CD14-positive monocyte (primary cell): ENCODE measurements around the gene LHX4. TPM values are rescaled to one million over a fixed set of nuclear protein-coding genes. Genes with fewer than 3 reads are reported as not detected.

ENCODE experiments used
- DNase-seq, 3 donors: peaks; one replicate each; pipeline ENCODE4 v3.0.0-alpha.2; 2011 to 2022
- H2AFZ ChIP-seq: 2 replicates; pipeline ENCODE4 v1.6.0; 2012; ENCODE audit warnings: mild to moderate bottlenecking, low read depth, low read length, inconsistent platforms; ENCODE audit not compliant: insufficient read depth, poor library complexity, severe bottlenecking
- H3K27ac ChIP-seq, 2 donors: 1 replicate in 1 of 2; 2 replicates in 1 of 2; pipeline ENCODE4 v1.5.1; 2012 to 2013; ENCODE audit warnings: low read length in 2 of 2, control low read depth in 1 of 2, inconsistent platforms in 1 of 2, low read depth in 1 of 2, mild to moderate bottlenecking in 1 of 2
- H3K27me3 ChIP-seq, 2 donors: one replicate each; pipeline versions ENCODE4 v1.6.0 to v1.6.1; 2011 to 2013; ENCODE audit warnings: low read length in 2 of 2; ENCODE audit not compliant: control insufficient read depth in 2 of 2, insufficient read depth in 2 of 2
- H3K36me3 ChIP-seq, 2 donors: replicated peaks in 1 of 2; 1 replicate in 1 of 2; 2 replicates in 1 of 2; pipeline versions ENCODE4 v1.5.1 to v1.6.1; 2012 to 2013; ENCODE audit warnings: low read length in 2 of 2, control low read depth in 1 of 2, inconsistent platforms in 1 of 2, mild to moderate bottlenecking in 1 of 2; ENCODE audit not compliant: insufficient read depth in 2 of 2, control insufficient read depth in 1 of 2
- H3K4me1 ChIP-seq, 2 donors: 1 replicate in 1 of 2; 2 replicates in 1 of 2; pipeline versions ENCODE4 v1.5.1 to v1.6.1; 2012 to 2013; ENCODE audit warnings: low read length in 2 of 2, control low read depth in 1 of 2, inconsistent platforms in 1 of 2, mild to moderate bottlenecking in 1 of 2, moderate library complexity in 1 of 2; ENCODE audit not compliant: insufficient read depth in 2 of 2, control insufficient read depth in 1 of 2
- H3K4me2 ChIP-seq: replicated peaks from 2 replicates; pipeline ENCODE3; 2012; ENCODE audit warnings: low read length, moderate library complexity, mild to moderate bottlenecking; ENCODE audit not compliant: poor library complexity, severe bottlenecking; ENCODE audit errors: extremely low read depth
- H3K4me3 ChIP-seq, 3 experiments: fragments of 200-600 bp in 1 of 3; sonication (generic) in 1 of 3; replicated peaks in 1 of 3; 1 replicate in 2 of 3; 2 replicates in 1 of 3; pipeline ENCODE4 v1.5.1; 2011 to 2013; ENCODE audit warnings: low read length in 3 of 3, mild to moderate bottlenecking in 3 of 3, control low read depth in 2 of 3, low read depth in 2 of 3, inconsistent platforms in 1 of 3, moderate library complexity in 1 of 3
- H3K79me2 ChIP-seq: 2 replicates; pipeline ENCODE4 v1.6.0; 2012; ENCODE audit warnings: mild to moderate bottlenecking, control low read depth, inconsistent platforms, low read length, moderate library complexity; ENCODE audit not compliant: insufficient read depth
- H3K9ac ChIP-seq: 2 replicates; pipeline ENCODE4 v1.6.0; 2017; ENCODE audit warnings: low read length, mild to moderate bottlenecking; ENCODE audit not compliant: insufficient read depth, poor library complexity, severe bottlenecking
- H3K9me3 ChIP-seq, 2 donors: replicated peaks in 1 of 2; 1 replicate in 1 of 2; 2 replicates in 1 of 2; pipeline versions ENCODE4 v1.5.1 to v1.6.1; 2012 to 2013; ENCODE audit warnings: low read length in 2 of 2, control low read depth in 1 of 2; ENCODE audit not compliant: control insufficient read depth in 1 of 2, insufficient read depth in 1 of 2
- H4K20me1 ChIP-seq: 2 replicates; pipeline ENCODE4 v1.6.0; 2012; ENCODE audit warnings: mild to moderate bottlenecking, low read length, control low read depth, moderate library complexity; ENCODE audit not compliant: insufficient read depth
- H3K27ac Mint-ChIP-seq, 7 donors: one replicate each; pipeline ENCODE4 v1.8.0; 2020; ENCODE audit warnings: mild to moderate bottlenecking in 7 of 7, mixed read lengths in 7 of 7, moderate library complexity in 6 of 7, inconsistent platforms in 2 of 7
- H3K27me3 Mint-ChIP-seq, 3 donors: one replicate each; pipeline ENCODE4 v1.8.0; 2021 to 2022; ENCODE audit warnings: low read depth in 3 of 3, mild to moderate bottlenecking in 3 of 3, mixed read lengths in 3 of 3, moderate library complexity in 3 of 3, inconsistent platforms in 1 of 3
- H3K36me3 Mint-ChIP-seq, 2 donors: one replicate each; pipeline ENCODE4 v1.8.0; 2020; ENCODE audit warnings: mixed read lengths in 2 of 2, inconsistent platforms in 1 of 2, mild to moderate bottlenecking in 1 of 2
- H3K4me1 Mint-ChIP-seq: one replicate; pipeline ENCODE4 v1.8.0; 2020; ENCODE audit warnings: mild to moderate bottlenecking, mixed read lengths
- H3K4me3 Mint-ChIP-seq, 2 donors: one replicate each; pipeline ENCODE4 v1.8.0; 2020; ENCODE audit warnings: mild to moderate bottlenecking in 2 of 2, mixed read lengths in 2 of 2, moderate library complexity in 1 of 2
- H3K9me3 Mint-ChIP-seq, 7 donors: one replicate each; pipeline ENCODE4 v1.8.0; 2020 to 2022; ENCODE audit warnings: mixed read lengths in 7 of 7, mild to moderate bottlenecking in 6 of 7, moderate library complexity in 6 of 7, inconsistent platforms in 2 of 7
- CTCF ChIP-seq: fragments of 200-600 bp; IDR thresholded peaks from one replicate; pipeline ENCODE4 v1.8.0; 2022; ENCODE audit warnings: antibody characterized with exemption, mild to moderate bottlenecking
- WGBS: methylation state at CpG from one replicate; pipeline ENCODE4 v1.1.5; 2013; ENCODE audit warnings: missing lambda C conversion rate; ENCODE audit not compliant: insufficient coverage; 5-methylcytosine and 5-hydroxymethylcytosine counted together
- intact Hi-C, 2 donors: fragments of 100-400 bp; cut with micrococcal nuclease; formaldehyde crosslinking; loops; one replicate each; pipeline versions ENCODE4 v1.15.0 to v1.15.1; 2023
- polyA plus RNA-seq, 3 donors: library from polyadenylated mRNA; depleted of rRNA in 1 of 3; unstranded in 2 of 3; stranded (reverse) in 1 of 3; fragments of 300-500 nt in 2 of 3; fragments of >200 nt in 1 of 3; fragmentation: Illumina TruSeq in 2 of 3; gene quantifications; 1 replicate in 2 of 3; 2 replicates in 1 of 3; pipeline ENCODE4 v1.2.3, GENCODE V29; 2012 to 2021

The LHX4 gene
- polyA plus RNA-seq, 3 donors: not detected

DNA sequence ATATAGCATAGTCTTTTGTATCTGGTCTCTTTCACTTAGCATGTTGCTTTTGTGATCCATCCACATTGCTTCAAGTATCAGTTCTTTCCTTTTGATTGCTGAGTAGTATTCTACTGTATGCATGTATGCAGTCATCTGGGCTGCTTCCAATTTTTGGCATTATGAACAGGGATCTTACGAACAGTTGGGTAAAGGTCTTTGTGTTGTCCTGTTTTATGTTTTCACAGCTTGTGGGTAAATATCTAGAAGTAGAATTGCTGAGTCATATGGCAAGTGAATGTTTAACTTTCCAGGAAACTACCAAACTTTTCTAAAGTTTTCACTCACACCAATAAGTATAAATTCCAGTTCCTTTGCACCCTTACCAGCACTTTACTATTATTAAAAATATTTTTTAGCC, 60.9 kb downstream of the LHX4 start:
- Histone ChIP-seq H3K4me2 (no peak overlapping the region), H3K9me3 (peaks cover 0 to 5% of the 10 kb centered on the region in 2 donors), H4K20me1 (no peaks in the 10 kb centered on the region), H3K27ac (no peak overlapping the region), H3K4me3 (no peak overlapping the region), H3K27me3 (no peaks in the 10 kb centered on the region), H3K4me1 (peaks cover 9 to 17% of the 10 kb centered on the region in 2 donors), H3K36me3 (peaks cover 0 to 4% of the 10 kb centered on the region in 2 donors), H3K79me2 (no peaks in the 10 kb centered on the region), H2AFZ (no peak overlapping the region), H3K9ac (no peak overlapping the region)
- Mint-ChIP-seq H3K27me3 (peaks cover 0 to 1% (median 0%) of the 10 kb centered on the region in 3 donors), H3K4me3 (no peak overlapping the region), H3K9me3 (peaks cover 5 to 15% (median 11%) of the 10 kb centered on the region in 7 donors), H3K27ac (peak overlapping the region in 2 of 7 donors; percentile 37 to 66), H3K4me1 (peaks cover 20% of the 10 kb centered on the region), H3K36me3 (peaks cover 9 to 19% of the 10 kb centered on the region in 2 donors)
- no CpG with 5 or more reads among the region's 1 CpG for WGBS
- intact Hi-C loops: no loop called here
- no peak for DNase-seq
- TF ChIP-seq CTCF: no peak

DNA sequence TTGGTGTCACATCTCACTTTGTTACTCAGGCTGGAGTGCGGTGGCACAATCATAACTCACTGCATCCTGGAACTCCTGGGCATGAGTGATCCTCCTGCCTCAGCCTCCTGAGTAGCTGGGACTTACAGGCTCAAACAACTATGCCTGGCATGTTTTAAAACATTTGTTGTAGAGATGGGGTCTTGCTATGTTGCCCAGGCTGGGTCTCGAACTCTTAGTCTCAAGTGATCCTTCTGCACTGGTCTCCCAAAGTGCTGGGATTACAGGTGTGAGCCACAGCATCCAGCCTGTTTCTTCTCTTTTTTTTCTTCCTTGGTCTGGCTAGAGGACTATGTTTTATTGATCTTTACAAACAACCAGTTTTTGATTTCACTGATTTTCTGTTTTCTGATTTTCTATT, 64.6 kb downstream of the LHX4 start:
- Mint-ChIP-seq H3K9me3 (peaks cover 5 to 15% (median 11%) of the 10 kb centered on the region in 7 donors), H3K27ac (no peak overlapping the region), H3K36me3 (peaks cover 0 to 9% of the 10 kb centered on the region in 2 donors), H3K4me1 (peaks cover 19% of the 10 kb centered on the region), H3K4me3 (no peak overlapping the region), H3K27me3 (peaks cover 0 to 1% (median 0%) of the 10 kb centered on the region in 3 donors)
- intact Hi-C loops: no loop called here
- Histone ChIP-seq H3K27me3 (no peaks in the 10 kb centered on the region), H3K27ac (no peak overlapping the region), H2AFZ (no peak overlapping the region), H3K9me3 (peaks cover 0 to 5% of the 10 kb centered on the region in 2 donors), H3K4me2 (no peak overlapping the region), H3K36me3 (no peaks in the 10 kb centered on the region), H4K20me1 (no peaks in the 10 kb centered on the region), H3K4me3 (no peak overlapping the region), H3K4me1 (peaks cover 6 to 13% of the 10 kb centered on the region in 2 donors), H3K79me2 (no peaks in the 10 kb centered on the region), H3K9ac (no peak overlapping the region)
- no peak for TF ChIP-seq CTCF
- no peak for DNase-seq
- 100% methylated on average over 1 of the region's 2 CpGs for WGBS
